HepG2 (cell line): ENCODE measurements around the gene NFAT5. TPM values are rescaled to one million over a fixed set of nuclear protein-coding genes. Genes with fewer than 3 reads are reported as not detected.
A peak's percentile ranks its signal among the peaks of the same experiment; 100 is the strongest.

Experiments
- IRX3 ChIP-seq: sonication (generic); formaldehyde crosslinking; IDR thresholded peaks from 2 replicates; pipeline ENCODE4 v1.8.1; 2023; ENCODE audit warnings: mild to moderate bottlenecking, low read depth, missing genetic modification reagents, borderline replicate concordance
- NFATC3 ChIP-seq: sonication (generic); formaldehyde crosslinking; IDR thresholded peaks from 2 replicates; pipeline ENCODE4 v1.5.1; 2020; ENCODE audit warnings: mild to moderate bottlenecking, missing genetic modification reagents
- NFIB ChIP-seq: sonication (generic); formaldehyde crosslinking; IDR thresholded peaks from 2 replicates; pipeline ENCODE4 v1.9.0; 2021; ENCODE audit warnings: missing genetic modification reagents, mild to moderate bottlenecking, borderline replicate concordance
- REL ChIP-seq: sonication (generic); formaldehyde crosslinking; conservative IDR thresholded peaks from 2 replicates; pipeline ENCODE4 v1.8.0; 2022; ENCODE audit warnings: mild to moderate bottlenecking, missing genetic modification reagents, moderate library complexity
- SP140L ChIP-seq: sonication (generic); formaldehyde crosslinking; IDR thresholded peaks from 2 replicates; pipeline ENCODE4 v1.4.0; 2020; ENCODE audit warnings: missing genetic modification reagents, borderline replicate concordance
- TCF12 ChIP-seq, 2 experiments: fragments of 450-650 bp in 1 of 2; sonication (generic) in 1 of 2; formaldehyde crosslinking in 1 of 2; IDR thresholded peaks; 2 replicates each; pipeline versions ENCODE4 v1.6.1 to v1.8.0; 2017 to 2022; ENCODE audit warnings: antibody characterized with exemption in 1 of 2, mild to moderate bottlenecking in 1 of 2, missing genetic modification reagents in 1 of 2, moderate library complexity in 1 of 2
- ZBTB1 ChIP-seq: sonication (generic); formaldehyde crosslinking; IDR thresholded peaks from 2 replicates; pipeline ENCODE4 v1.4.0; 2020; ENCODE audit warnings: missing genetic modification reagents, borderline replicate concordance
- ZNF331 ChIP-seq: sonication (generic); formaldehyde crosslinking; IDR thresholded peaks from 2 replicates; pipeline ENCODE4 v1.4.0; 2020; ENCODE audit warnings: missing genetic modification reagents
- polyA plus RNA-seq, 8 experiments: library from polyadenylated mRNA; depleted of rRNA in 3 of 8; stranded (reverse) in 7 of 8; unstranded in 1 of 8; fragments of >200 nt; fragmentation: Illumina TruSeq in 4 of 8; extraction: Trizol in 4 of 8; gene quantifications; 2 replicates each; pipeline versions ENCODE4 v1.2.1 to v1.2.3, GENCODE V29; 2011 to 2016; ENCODE audit warnings: low read depth in 4 of 8, missing spikeins in 1 of 8, mixed read lengths in 1 of 8; ENCODE audit not compliant: insufficient read depth in 1 of 8
- total RNA-seq, 5 experiments: library from RNA; depleted of rRNA; stranded (reverse); fragments of >200 nt; fragmentation: Illumina TruSeq; extraction: Trizol; gene quantifications; 2 replicates each; pipeline ENCODE4 v1.2.3, GENCODE V29; 2016; ENCODE audit warnings: low read depth in 1 of 5
- TF ChIP-seq, protein P1 (sequence below): sonication (generic); formaldehyde crosslinking; IDR thresholded peaks from 2 replicates; pipeline ENCODE4 v1.4.0; 2020; ENCODE audit warnings: missing genetic modification reagents
- TF ChIP-seq, protein P2 (sequence below): sonication (generic); formaldehyde crosslinking; IDR thresholded peaks from 2 replicates; pipeline ENCODE4 v1.4.0; 2020; ENCODE audit warnings: missing genetic modification reagents, borderline replicate concordance
- TF ChIP-seq, protein P3 (sequence below): sonication (generic); formaldehyde crosslinking; IDR thresholded peaks from 2 replicates; pipeline ENCODE4 v1.4.0; 2020; ENCODE audit warnings: missing genetic modification reagents, borderline replicate concordance
- TF ChIP-seq, protein P4 (sequence below): sonication (generic); formaldehyde crosslinking; conservative IDR thresholded peaks from 2 replicates; pipeline ENCODE4 v1.4.0; 2020; ENCODE audit warnings: missing genetic modification reagents

NFAT5 gene
- total and polyA plus RNA-seq, 2 of the 13 experiments (the other 11 are each of a cell fraction or from before 2014, with no cell fraction given), result 20.5 to 54.3 TPM

DNA sequence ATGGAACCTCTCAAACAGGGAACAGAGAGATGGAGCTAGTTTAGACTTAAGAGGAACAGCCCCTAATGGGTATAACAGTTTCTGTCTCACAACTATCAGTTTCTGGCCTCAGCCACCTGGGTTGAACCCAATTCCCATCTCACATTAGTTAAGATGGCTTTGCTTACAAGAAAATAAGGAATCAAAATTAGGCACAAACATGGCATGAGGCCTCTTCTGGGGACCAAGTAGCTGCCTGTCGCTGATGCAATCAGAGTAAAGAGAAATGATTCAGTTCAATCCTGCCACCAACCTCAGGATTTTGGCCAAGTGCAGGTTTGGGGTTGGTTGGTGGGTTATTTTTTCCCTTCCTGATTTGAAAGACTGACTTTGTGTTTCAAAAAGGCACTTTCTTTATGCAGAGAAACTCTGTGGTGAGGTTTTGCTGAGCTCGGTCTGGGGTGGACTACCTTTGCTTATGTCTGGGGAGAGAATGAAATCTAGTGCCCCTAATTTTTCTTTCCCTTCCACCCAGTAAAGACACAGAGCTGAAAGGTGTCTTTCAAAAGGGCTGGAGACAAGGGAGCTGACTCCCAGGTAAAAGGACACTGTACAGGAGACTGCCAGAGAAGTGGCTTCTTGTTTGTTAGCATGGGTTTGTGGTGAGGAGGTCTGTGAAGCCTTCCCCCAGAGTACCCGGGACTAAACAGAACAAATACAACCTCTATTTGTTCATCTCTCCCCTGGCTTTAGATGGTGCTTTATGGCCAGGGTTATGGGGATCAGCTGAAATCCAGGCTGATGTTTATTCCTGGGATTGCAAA is 44.8 kb upstream of the NFAT5 start (continued):
- TF ChIP-seq, protein P1, sequence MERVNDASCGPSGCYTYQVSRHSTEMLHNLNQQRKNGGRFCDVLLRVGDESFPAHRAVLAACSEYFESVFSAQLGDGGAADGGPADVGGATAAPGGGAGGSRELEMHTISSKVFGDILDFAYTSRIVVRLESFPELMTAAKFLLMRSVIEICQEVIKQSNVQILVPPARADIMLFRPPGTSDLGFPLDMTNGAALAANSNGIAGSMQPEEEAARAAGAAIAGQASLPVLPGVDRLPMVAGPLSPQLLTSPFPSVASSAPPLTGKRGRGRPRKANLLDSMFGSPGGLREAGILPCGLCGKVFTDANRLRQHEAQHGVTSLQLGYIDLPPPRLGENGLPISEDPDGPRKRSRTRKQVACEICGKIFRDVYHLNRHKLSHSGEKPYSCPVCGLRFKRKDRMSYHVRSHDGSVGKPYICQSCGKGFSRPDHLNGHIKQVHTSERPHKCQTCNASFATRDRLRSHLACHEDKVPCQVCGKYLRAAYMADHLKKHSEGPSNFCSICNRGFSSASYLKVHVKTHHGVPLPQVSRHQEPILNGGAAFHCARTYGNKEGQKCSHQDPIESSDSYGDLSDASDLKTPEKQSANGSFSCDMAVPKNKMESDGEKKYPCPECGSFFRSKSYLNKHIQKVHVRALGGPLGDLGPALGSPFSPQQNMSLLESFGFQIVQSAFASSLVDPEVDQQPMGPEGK, result no peak
- TF ChIP-seq NFATC3, result no peak
- TF ChIP-seq TCF12 (IDR thresholded peaks at IDR 0.05), result no peak
- no peak for TF ChIP-seq TCF12 (CRISPR knock-in tag; IDR thresholded peaks at IDR 0.05)
- no peak for TF ChIP-seq NFIB
- TF ChIP-seq, protein P2, sequence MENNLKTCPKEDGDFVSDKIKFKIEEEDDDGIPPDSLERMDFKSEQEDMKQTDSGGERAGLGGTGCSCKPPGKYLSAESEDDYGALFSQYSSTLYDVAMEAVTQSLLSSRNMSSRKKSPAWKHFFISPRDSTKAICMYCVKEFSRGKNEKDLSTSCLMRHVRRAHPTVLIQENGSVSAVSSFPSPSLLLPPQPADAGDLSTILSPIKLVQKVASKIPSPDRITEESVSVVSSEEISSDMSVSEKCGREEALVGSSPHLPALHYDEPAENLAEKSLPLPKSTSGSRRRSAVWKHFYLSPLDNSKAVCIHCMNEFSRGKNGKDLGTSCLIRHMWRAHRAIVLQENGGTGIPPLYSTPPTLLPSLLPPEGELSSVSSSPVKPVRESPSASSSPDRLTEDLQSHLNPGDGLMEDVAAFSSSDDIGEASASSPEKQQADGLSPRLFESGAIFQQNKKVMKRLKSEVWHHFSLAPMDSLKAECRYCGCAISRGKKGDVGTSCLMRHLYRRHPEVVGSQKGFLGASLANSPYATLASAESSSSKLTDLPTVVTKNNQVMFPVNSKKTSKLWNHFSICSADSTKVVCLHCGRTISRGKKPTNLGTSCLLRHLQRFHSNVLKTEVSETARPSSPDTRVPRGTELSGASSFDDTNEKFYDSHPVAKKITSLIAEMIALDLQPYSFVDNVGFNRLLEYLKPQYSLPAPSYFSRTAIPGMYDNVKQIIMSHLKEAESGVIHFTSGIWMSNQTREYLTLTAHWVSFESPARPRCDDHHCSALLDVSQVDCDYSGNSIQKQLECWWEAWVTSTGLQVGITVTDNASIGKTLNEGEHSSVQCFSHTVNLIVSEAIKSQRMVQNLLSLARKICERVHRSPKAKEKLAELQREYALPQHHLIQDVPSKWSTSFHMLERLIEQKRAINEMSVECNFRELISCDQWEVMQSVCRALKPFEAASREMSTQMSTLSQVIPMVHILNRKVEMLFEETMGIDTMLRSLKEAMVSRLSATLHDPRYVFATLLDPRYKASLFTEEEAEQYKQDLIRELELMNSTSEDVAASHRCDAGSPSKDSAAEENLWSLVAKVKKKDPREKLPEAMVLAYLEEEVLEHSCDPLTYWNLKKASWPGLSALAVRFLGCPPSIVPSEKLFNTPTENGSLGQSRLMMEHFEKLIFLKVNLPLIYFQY (CRISPR knock-in tag), result no peak
- TF ChIP-seq ZBTB1, result no peak
- TF ChIP-seq REL, result no peak
- TF ChIP-seq, protein P3, sequence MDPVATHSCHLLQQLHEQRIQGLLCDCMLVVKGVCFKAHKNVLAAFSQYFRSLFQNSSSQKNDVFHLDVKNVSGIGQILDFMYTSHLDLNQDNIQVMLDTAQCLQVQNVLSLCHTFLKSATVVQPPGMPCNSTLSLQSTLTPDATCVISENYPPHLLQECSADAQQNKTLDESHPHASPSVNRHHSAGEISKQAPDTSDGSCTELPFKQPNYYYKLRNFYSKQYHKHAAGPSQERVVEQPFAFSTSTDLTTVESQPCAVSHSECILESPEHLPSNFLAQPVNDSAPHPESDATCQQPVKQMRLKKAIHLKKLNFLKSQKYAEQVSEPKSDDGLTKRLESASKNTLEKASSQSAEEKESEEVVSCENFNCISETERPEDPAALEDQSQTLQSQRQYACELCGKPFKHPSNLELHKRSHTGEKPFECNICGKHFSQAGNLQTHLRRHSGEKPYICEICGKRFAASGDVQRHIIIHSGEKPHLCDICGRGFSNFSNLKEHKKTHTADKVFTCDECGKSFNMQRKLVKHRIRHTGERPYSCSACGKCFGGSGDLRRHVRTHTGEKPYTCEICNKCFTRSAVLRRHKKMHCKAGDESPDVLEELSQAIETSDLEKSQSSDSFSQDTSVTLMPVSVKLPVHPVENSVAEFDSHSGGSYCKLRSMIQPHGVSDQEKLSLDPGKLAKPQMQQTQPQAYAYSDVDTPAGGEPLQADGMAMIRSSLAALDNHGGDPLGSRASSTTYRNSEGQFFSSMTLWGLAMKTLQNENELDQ (CRISPR knock-in tag), result no peak
- TF ChIP-seq ZNF331 (CRISPR knock-in tag), result peak; percentile 52; the same call in 1 of the 2 replicates
- TF ChIP-seq IRX3 (CRISPR knock-in tag), result no peak
- TF ChIP-seq, protein P4, sequence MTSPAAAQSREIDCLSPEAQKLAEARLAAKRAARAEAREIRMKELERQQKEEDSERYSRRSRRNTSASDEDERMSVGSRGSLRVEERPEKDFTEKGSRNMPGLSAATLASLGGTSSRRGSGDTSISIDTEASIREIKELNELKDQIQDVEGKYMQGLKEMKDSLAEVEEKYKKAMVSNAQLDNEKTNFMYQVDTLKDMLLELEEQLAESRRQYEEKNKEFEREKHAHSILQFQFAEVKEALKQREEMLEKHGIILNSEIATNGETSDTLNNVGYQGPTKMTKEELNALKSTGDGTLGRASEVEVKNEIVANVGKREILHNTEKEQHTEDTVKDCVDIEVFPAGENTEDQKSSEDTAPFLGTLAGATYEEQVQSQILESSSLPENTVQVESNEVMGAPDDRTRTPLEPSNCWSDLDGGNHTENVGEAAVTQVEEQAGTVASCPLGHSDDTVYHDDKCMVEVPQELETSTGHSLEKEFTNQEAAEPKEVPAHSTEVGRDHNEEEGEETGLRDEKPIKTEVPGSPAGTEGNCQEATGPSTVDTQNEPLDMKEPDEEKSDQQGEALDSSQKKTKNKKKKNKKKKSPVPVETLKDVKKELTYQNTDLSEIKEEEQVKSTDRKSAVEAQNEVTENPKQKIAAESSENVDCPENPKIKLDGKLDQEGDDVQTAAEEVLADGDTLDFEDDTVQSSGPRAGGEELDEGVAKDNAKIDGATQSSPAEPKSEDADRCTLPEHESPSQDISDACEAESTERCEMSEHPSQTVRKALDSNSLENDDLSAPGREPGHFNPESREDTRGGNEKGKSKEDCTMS (CRISPR knock-in tag), result no peak
- no peak for TF ChIP-seq SP140L
